GM21529 (cell line): ENCODE results near the gene DYRK4.
"Not testable (repeated sequence)": the region's sequence is repeated elsewhere in the genome, so short reads cannot be mapped to it uniquely, and the experiment has no call there.

Experiments used
- ATAC-seq: cut with Tn5 transposase; IDR thresholded peaks from one replicate; pipeline ENCODE4 v1.9.1; 2021; ENCODE audit not compliant: unreplicated experiment

Gene DYRK4, protein sequence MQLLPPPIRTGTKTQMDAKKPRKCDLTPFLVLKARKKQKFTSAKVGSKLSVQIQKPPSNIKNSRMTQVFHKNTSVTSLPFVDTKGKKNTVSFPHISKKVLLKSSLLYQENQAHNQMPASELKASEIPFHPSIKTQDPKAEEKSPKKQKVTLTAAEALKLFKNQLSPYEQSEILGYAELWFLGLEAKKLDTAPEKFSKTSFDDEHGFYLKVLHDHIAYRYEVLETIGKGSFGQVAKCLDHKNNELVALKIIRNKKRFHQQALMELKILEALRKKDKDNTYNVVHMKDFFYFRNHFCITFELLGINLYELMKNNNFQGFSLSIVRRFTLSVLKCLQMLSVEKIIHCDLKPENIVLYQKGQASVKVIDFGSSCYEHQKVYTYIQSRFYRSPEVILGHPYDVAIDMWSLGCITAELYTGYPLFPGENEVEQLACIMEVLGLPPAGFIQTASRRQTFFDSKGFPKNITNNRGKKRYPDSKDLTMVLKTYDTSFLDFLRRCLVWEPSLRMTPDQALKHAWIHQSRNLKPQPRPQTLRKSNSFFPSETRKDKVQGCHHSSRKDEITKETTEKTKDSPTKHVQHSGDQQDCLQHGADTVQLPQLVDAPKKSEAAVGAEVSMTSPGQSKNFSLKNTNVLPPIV

DNA sequence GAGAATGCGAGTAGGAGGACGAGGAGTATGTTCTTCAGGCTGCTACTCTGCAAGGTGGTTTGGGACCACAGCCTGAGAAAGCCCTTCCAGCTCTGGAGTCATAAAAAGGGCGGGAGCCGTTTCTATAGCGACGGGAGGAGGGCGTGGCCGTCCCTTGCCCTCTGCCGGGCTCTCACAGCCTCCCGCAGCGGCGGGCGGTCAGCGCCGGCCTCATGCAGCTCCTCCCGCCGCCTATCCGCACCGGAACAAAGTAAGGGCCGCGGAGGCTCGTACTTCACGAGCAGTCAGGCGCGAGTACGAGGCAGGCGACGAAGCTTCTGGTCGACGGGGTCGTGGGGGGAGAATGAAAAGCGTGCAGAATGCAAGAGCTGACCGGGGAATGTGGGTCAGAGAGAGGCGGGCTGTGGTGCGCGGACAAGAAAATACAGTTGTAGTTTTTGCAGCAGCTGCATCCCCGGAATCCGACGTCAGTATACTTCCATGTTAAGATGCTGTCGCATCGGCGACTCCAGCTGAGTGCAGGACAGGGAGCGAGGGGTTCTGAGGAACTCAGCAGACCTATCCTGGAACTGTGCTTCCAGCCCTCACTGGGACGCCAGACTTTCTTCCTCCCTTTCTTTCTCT is at the start of gene DYRK4:
Gene DYRK4 (plus strand): TSS at position 175 of the 624 bp plus-strand sequence. CDS start 38 bp downstream, at position 213.
- ATAC-seq: no peak

DNA sequence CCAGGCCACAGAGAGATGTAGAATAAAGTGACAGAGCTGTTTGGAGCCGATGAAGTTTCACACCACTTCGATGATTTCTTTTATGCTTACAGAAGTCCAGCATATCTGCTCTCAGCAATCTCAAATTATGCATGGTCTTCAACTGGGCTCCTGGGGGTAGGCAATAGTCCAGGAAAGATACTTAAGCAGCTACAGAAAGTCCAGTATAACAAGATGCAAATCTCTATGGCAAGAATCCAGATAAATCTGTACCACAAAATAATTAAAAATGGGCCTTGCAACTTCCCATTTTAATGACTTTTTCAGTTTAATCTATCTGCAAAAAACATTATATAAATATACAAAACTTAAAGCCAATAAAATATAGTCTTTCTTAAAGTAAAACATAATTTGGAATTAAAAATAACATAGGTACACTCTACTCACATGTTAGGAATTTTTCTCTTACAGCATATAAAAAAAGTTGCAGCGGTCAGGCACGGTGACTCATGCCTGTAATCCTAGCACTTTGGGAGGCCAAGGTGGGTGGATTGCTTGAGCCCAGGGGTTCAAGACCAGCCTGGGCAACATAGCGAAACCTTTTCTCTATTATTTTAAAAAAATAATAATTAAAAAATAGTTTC is 43.8 kb upstream of the DYRK4 start:
- no peak for ATAC-seq

DNA sequence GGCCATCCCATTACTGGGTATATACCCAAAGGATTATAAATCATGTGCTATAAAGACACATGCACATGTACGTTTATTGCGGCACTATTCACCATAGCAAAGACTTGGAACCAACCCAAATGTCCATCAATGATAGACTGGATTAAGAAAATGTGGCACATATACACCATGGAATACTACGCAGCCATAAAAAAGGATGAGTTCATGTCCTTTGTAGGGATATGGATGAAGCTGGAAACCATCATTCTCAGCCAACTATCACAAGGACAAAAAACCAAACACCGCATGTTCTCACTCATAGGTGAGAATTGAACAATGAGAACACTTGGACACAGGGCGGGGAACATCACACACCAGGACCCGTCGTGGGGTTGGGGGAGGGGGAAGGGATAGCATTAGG is 38.6 kb upstream of the DYRK4 start:
- ATAC-seq: not testable (repeated sequence)

DNA sequence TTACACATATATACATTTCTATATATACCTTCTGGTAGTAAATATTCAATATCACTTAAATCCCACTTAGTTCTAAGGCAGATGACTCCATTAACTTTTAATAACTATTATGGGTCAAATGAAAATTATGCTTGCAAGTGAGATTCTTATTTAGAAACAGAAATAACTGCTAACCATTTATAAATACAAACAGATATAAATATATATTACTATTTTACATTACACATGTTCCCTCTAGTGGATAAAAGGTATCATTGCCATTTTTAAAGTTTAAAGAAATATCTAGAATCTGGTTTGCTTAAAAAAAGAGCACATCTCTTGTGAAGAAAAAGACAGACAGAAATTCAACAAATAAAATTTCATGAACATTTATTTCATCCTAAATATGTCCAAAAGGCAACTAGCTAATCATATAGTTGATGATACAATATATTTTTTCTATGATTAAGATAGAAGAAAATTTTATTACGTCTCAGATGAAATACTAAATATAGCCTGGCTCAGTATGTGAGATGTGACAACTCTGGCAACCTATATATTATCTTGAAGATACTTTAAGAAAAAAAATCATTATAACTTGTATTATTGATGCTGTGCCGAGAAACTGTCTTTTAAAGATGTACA is 35.0 kb upstream of the DYRK4 start:
- no peak for ATAC-seq

DNA sequence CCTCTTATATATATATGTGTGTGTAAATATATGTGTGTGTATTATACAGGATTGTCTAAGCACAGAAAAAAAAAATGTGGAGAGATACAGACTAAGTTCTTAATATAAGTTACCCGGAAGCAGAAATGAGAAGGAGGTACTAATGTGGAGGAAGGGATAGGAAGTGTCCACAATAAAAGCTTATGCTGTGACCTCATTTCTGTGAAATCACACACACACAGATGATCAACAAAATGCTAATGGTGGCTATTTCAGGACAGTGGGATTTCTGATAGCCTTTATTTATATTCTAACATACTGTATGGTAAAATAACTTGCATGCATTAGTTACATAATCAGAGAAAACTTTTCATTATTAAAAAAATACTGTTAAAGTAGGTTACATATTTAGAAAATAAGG is 31.8 kb upstream of the DYRK4 start:
- no peak for ATAC-seq

DNA sequence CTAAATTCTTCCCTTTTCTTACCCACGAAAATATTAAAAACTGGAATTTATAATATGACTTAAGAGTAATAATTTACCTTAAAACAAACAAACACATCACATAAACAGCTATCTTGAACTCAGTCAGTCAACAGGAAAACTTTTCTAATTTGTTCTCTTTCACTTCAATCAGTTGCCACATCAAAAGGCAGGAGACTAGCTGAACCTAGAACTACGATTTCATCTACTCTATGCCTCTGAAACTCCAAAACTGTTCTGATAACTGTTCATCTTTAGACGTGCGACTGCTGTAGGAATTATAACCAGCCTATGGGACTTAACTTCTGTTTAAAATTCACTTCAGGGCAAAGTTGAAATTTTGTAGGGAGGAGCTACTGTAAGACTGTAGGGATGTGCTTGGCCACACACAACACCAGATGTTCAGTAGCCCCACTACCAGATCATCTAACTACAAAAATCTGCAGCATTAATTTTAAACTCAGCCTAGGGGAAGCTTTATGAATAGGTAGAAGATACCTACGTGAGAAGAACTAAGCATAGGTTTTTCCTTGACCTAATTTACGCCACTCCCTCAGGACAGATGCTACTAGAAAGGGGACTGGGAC is 30.9 kb upstream of the DYRK4 start:
- ATAC-seq: no peak

DNA sequence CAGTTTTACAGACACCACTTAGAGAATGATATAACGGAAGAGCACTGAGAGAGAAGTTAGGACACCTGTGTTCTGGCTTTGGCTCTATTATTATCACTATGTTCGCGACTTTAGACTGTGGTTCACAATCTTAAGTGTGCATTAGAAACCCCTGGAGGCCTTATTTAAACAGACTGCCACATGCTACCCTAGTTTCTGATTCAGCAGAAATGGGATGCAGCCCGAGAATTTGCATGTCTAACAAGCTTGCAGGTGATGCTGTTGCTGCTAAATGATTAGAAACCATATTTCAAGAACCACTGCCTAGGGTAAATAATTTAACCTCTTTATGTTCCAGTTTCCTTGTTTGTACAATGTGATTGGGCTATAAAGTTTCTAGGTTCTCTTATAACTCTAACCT is 26.9 kb upstream of the DYRK4 start:
- ATAC-seq: no peak

DNA sequence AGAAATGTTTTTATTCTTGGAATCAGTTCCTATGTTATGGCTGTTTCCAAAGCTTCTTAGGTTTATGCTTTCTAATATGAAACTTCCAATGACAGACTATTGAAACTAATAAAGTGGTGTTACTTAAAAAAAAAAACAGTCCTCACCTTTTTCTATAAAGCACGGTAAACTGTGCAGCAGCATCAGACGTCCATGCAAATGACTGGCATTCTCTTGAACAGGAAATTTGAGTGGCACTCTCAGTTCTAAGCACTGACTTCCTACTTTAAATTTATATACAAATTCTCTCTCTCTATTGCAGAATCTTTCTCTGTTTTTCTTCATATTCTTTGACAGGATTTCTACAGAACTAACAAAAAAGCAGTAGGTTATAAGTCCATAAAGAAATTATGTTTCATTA is 26.1 kb upstream of the DYRK4 start:
- no peak for ATAC-seq

DNA sequence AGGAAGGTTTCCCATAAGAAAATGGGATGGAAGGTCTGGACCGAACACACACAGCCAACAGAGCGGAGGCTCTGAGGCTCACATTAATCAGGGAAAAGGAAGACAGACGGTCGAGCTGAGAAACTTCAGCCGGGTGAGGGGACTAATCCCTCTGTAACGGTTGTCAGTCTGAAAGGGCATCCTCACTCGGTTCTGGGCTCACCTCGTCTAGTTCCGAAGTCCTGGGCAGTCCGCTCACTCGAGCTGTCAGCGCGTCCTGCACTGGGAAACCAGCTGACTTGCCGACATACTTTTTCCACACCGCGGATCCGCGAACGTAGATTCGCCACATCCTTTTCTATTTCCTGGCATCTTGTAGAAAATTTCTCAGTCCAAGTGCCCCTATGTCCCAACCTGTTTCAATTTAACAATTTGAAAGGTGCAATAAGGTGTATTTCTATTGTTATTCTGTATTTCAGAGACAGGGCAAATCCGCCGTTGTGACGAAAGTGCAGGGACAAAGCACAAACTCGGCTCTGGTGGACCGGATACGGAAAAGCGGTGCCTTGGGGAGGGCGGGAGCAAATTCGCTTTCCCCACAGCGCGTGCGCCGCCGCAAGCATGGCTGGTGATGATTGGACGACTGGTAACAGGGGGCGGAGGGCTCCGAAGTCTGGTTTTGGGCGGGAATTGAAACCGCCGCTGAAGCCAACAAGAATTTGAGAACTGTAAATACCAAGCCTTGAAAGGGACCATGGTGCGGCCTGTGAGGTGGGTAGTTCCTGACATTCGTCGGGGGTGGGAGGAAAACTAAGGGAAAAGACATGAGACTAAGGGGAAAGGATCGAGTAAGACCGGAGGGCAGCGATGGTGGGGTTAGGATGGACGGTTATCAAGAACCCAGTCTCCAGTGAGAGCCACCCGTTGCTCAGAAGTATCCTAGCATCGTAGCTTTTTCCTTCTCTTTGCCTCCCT is 23.5 kb upstream of the DYRK4 start, which contains the start of gene RAD51AP1:
Gene RAD51AP1 (plus strand): TSS at position 684 of the 954 bp plus-strand sequence. CDS start 50 bp downstream, at position 734.
- peak; percentile 88 for ATAC-seq

DNA sequence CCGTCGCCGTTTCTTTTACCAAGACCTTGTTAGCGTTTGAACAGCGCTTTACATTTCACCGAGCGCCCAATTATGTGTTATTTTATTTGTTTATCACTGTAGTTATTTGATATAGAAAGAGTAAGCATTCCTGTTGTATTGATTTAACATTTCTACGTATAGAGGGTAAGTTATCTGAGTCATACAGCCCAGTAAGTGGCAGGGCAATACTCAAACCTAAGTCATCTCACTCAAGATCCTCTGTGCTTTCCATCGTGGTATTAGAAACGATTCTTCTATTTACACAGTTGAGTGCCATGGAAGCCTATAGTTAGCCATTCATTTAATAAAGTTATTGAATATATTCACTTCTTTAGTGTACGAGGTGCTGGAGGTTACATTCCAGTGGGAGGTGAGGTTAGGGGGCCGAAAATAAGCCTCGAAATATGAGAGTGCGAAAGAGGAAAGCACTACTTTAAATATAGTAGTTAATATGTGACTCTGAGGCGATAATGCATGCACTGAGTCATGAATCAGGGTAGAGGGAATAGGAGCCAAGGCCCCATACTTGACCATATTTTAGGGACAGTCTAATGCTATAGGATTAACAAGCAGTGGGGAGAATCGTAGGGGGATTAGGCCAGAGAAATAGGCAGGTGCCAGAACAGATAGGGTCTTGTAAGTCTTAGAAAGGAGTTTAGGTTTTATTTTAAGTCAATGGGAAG is 22.7 kb upstream of the DYRK4 start:
- ATAC-seq: no peak

DNA sequence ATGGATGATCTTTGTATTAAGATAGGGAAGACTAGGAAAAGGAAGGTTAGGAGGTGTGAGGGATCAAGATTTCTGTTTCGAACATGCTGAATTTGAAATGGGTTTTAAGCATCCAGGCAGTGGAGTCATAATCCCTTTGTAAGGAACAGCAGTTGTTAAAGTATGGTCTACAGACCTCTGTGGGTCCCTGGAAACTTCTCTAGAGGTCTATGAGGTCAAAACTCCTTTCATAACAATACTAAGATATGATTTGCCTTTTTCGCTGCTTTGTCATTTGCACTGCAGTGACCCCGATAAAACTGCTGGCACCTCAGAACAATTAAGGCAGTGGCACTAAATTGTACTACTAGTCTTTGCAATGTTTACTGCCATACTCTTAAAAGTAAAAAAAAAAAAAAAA is 21.8 kb upstream of the DYRK4 start:
- ATAC-seq: no peak

DNA sequence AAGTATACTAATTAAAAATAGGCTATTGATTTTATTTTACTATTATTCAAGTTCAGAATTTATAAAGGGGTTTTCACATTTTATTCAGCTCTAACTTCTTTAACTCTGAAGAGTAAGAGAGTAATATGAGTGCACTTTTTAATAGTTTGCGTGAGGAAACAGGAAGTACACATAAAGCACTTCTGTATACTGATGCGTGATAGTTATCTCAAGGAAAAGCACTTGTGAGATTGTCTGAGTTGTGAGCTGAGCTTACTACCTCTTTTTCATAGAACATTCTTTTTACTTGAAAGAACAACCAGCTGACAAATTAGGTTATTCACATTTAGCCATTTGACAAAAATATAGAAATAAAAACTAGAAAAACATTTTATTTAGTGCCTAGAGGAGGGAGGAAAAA is 21.4 kb upstream of the DYRK4 start:
- no peak for ATAC-seq

DNA sequence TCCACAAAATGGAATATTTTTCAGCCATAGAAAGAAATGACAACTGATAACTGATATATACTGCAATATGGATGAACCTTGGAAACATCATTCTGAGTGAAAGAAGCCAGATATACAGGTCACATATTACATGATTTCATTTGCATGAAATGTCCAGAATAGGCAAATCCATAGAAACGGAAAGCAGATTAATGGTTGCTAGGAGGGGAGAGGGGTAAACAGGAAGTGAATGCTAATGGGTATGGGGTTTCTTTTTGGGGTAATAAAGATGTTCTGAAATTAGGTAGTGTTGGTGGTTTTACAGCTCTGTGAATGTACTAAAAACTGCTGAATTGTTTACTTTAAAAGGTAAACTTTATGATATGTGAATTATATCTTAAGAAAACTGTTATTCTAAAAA is 16.8 kb upstream of the DYRK4 start:
- ATAC-seq: no peak

DNA sequence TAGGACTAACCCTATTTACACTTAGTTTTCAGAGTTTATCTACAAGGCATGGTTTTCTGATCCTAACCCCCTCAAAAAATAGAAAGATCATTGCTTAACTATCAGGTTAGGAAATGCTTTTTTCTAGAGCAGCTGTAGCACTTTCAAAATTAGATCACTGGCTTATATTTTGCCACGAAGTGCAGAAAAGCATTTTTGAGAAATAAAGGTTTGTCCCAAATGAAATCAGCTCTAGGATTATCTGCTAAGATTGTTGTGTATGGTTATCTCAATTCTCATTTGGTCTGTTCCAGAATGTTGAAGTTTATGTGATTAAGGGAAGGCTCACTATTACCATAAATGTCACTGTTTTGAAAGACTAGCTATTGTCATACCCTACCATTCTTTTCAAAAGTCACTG is 9.8 kb upstream of the DYRK4 start:
- ATAC-seq: no peak

DNA sequence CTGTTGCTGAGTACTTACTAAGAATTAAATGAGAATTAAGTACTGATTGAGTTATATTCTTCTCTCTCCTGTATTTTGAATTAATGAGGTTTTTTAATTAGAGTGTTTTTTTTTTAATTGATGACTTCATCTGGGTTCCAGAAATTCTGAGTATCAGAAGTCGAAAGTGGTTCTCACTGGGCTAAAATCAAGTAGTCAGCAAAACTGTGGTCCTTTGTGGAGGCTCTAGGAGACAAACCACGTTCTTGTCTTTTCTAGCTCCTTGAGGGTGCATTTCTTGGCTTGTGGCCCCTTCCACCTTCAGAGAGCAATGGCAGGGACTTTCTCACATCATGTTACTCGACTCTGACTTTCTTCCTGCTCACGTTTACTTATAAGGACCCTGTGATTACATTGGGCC is 8.1 kb upstream of the DYRK4 start:
- no peak for ATAC-seq

DNA sequence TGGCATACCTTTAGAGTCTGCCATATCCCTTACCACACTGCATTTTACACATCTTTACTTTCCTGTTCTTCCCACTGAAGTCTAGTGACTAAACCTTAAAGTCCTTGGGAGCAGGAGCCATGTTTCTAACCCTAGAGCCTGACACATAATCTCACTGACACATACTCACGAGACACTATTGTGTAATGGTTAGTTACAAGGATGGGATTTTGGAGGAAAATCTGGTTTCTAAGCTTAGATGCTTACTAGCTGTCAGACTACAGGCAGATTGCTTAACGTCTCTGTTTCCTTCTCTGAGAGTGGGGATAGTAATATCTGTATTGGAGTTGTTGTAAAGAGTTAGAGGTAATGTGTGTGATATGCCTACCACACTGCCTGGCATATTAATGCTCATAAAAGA is 6.2 kb upstream of the DYRK4 start:
- ATAC-seq: no peak

DNA sequence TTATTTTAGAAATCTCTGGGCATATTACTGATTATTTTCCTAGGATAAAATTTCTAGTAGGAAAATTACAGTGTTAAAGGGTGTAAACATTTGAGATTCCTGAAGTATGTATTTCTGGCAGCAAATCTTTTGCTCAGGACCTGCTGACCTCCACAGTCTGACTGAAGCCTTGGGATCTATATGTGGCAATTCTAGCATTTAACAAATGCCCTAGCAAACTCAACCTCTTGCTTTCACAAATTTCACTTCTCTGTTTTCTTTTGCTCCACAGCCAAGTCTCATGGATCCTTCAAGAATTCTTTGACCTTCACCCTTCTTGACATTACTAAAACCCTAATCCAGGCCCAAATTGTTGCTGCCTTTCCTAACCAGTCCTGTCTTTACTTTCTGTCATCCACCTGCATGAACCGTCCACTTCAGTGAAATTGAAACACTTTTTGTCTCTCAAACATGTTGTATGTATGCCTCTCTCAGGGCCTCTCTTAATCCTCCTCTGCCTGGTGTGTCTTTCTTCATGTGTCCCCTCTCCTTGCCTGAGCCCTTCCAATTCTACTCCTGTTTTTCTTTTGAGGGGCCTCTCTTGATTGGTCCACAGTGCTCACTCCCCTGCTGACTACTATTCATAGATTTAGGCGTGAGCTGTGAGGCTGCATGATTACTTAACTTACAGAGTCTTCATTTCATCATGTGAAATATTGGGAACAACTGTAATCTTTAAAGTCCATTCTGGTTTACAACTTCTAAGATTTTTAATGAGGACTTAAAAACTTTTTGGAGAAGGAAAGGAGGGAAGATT is 5.1 kb upstream of the DYRK4 start:
- no peak for ATAC-seq

DNA sequence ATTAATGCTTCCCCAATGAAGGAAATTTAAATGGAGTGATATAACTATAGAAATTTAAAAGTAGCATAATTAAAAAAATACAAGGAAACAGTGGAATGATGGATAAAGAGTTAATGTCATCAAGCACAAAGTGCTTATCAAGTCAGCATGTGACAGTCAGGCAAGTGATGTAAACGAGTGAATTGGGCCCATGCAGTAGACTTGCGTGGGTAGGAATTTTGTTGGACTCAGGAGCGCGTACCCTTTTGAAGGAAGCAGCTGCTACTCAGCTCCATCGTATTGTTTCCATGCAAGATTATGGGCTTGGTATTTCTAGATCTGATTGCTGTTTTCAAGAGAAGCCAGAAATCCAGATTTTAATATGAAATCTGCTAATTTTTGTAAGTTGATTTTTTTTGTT is 4.4 kb upstream of the DYRK4 start:
- ATAC-seq: no peak
